ENCODE data around the gene NOLC1. TPM values are rescaled to one million over a fixed set of nuclear protein-coding genes. Genes with fewer than 3 reads are reported as not detected.

NOLC1 gene
- polyA plus RNA-seq, 1 donor: 68.3 TPM

DNA sequence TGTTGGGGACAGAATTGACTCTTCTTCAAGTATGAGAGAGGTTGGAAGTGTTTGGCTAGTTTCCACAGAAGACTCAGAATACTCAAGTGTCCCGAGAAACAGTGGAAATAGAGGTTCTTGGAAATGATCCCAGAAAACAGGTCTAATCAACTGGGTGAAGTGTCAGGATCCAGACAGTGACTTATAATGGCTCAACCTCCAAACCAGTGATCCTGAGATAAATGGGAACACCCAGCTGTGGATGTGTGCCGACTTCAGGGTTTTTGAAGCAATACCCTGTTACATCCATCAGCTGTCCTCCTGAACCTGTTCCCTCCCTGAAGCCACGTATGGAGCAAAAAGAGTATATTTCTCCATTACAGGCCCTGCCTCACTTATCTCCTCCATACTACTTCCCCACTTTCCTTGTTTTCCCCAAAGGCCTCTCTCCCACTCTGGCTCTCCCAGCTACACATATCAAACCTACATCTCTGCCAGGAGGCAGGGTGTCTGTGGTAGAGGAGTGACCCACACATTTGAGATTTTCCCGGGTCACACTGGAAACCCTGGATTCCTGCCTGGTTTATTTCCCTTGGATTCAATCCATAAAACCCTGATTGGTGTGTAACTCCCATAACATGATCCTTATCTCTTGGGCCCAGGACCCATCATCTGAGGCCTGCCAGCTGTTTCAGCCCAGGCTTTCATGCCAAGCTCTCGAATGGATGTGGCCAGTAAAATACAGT is 56.3 kb downstream of the NOLC1 start:
- no peak overlapping the region for H3K4me3 ChIP-seq (ENCODE audit: low read length)
- H3K27ac ChIP-seq (ENCODE audit: low read length): no peak overlapping the region
- H3K36me3 ChIP-seq (ENCODE audit: control insufficient read depth, insufficient read depth, low read length): no peaks in the 10 kb centered on the region
- DNase-seq: no peak
- H3K4me1 ChIP-seq (ENCODE audit: control insufficient read depth, insufficient read depth, low read length): no peaks in the 10 kb centered on the region
- WGBS (ENCODE audit: insufficient coverage, low lambda C conversion rate): 100% methylated on average over 1 of the region's 5 CpGs
- no peaks in the 10 kb centered on the region for H3K27me3 ChIP-seq (ENCODE audit: control insufficient read depth, insufficient read depth, low read length)
- H3K9me3 ChIP-seq (ENCODE audit: control insufficient read depth, low read depth, low read length): peaks cover 8% of the 10 kb centered on the region

DNA sequence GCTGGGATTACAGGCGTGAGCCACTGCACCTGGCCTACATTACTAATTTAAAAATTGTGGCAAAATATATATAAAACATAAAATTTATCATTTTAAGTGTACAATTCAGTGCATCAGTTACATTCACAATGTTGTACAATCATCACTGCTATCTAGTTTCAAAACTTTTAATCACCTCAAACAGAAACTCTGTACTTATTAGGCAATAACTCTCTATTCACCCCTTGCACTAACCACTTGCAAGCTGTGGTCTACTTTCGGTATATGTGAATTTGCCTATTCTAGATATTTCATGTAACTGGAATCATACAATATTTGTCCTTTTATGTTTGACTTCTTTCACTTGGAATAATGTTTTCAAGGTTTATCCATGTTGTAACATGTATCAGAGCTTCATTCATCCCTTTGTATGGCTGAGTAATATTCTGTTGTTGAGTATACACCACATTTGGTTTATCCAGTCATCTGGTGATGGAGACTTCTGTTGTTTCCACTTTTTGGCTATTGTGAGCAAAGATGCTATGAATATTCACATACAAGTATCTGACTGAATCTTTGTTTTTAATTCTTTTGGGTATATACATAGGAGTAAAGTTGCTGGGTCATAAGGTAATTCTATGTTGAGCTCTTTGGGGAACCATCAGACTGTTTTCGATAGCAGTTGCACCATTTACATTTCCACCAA is 59.6 kb downstream of the NOLC1 start:
- no peaks in the 10 kb centered on the region for H3K27me3 ChIP-seq (ENCODE audit: control insufficient read depth, insufficient read depth, low read length)
- DNase-seq: no peak
- no CpG with 5 or more reads among the region's 3 CpGs for WGBS (ENCODE audit: insufficient coverage, low lambda C conversion rate)
- H3K27ac ChIP-seq (ENCODE audit: low read length): no peak overlapping the region
- no peaks in the 10 kb centered on the region for H3K36me3 ChIP-seq (ENCODE audit: control insufficient read depth, insufficient read depth, low read length)
- H3K9me3 ChIP-seq (ENCODE audit: control insufficient read depth, low read depth, low read length): no peaks in the 10 kb centered on the region
- no peak overlapping the region for H3K4me3 ChIP-seq (ENCODE audit: low read length)
- no peaks in the 10 kb centered on the region for H3K4me1 ChIP-seq (ENCODE audit: control insufficient read depth, insufficient read depth, low read length)

Other genes starting within 250 kb of the NOLC1 start
- gene ARMH3, start 96.2 kb upstream of the NOLC1 start, polyA plus RNA-seq: 19.3 TPM
- 17.9 TPM for gene HPS6, start 87.0 kb upstream of the NOLC1 start, polyA plus RNA-seq
- 62.4 TPM for gene LDB1, start 32.0 kb upstream of the NOLC1 start, polyA plus RNA-seq
- gene PPRC1, start 19.3 kb upstream of the NOLC1 start, polyA plus RNA-seq: 33.9 TPM
- 0.12 TPM for gene ELOVL3, start 73.9 kb downstream of the NOLC1 start, polyA plus RNA-seq
- not detected for gene PITX3, start 89.1 kb downstream of the NOLC1 start, polyA plus RNA-seq
- 44.0 TPM for gene GBF1, start 93.1 kb downstream of the NOLC1 start, polyA plus RNA-seq
- 22.7 TPM for gene NFKB2, start 243.3 kb downstream of the NOLC1 start, polyA plus RNA-seq

Data from large intestine (tissue), 3 donors.